ENCODE results near the gene HS6ST2. TPM values are rescaled to one million over a fixed set of nuclear protein-coding genes. Genes with fewer than 3 reads are reported as not detected.

HS6ST2 gene
- polyA plus RNA-seq, 1 of the 3 experiments (the other 2 are of a cell fraction): 0.05 TPM

DNA sequence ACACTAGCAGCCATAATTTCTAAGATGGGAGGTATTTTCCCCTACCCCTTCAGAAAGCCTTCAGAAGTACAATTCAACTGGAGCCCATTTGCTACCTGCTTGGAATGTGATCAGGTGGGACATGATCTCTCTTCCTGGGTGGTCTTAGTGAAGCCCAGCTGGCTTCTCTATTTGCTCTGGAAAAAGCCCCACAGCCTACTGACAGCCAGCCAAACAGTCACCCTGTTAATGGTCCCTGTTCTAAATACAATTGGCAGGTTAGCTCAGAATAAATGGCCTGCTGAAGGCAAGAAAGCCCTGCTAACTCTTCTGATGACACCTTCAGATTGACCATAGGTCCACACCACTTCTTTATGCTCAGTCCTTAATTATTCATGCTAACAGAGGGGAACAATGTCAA is 39.9 kb downstream of the HS6ST2 start:
- Histone ChIP-seq H3K9me2 (no peaks in the 10 kb centered on the region), H3F3A (replicated peaks; ENCODE audit: insufficient read depth) (no peaks in the 10 kb centered on the region), H3K27ac (ENCODE audit: low read depth in 2 of 2, low read length in 1 of 2) (no peak overlapping the region), H2AFZ (ENCODE audit: low read depth) (no peak overlapping the region), H3K27me3 (ENCODE audit: insufficient read depth) (no peaks in the 10 kb centered on the region), H3K9me3 (no peaks in the 10 kb centered on the region), H3K4me3 (ENCODE audit: low read depth in 2 of 2, low read length in 1 of 2) (no peak overlapping the region), H3K36me3 (replicated peaks in 1 of 2; ENCODE audit: control insufficient read depth in 1 of 2, insufficient read depth in 2 of 2, low read length in 1 of 2) (no peaks in the 10 kb centered on the region), H3K4me2 (no peak overlapping the region), H4K20me1 (ENCODE audit: insufficient read depth) (no peaks in the 10 kb centered on the region), H3K9ac (no peak overlapping the region), H3K79me2 (ENCODE audit: insufficient read depth) (no peaks in the 10 kb centered on the region), H3K4me1 (ENCODE audit: control insufficient read depth in 1 of 2, insufficient read depth in 2 of 2, low read depth in 1 of 2, low read length in 1 of 2) (no peaks in the 10 kb centered on the region)
- no peak for DNase-seq
- ChIA-PET POLR2A (no interaction called here), CTCF (no interaction called here)
- TF ChIP-seq YY1 (IDR thresholded peaks at IDR 0.05; ENCODE audit: low read depth) (no peak), MAX (IDR thresholded peaks at IDR 0.05; ENCODE audit: low read depth) (no peak), FOXM1 (IDR thresholded peaks at IDR 0.05; ENCODE audit: low read depth) (no peak)

DNA sequence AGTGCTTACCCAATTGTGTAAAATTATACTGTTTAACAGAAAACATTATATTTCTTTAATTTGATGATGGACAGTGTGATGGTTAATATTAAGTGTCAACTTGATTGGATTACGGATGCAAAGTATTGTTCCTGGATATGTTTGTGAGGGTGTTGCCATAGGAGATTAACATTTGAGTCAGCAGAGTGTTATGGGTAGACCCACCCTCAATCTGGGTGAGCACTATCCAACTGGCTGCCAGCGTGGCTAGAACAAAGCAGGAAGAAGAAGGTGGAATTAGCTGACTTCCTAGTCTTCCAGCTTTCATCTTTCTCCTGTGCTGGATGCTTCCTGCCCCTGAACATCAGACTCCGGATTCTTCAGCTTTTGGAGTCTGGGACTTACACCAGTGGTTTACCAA is 42.1 kb downstream of the HS6ST2 start:
- POLR2A ChIA-PET: no interaction called here
- DNase-seq: no peak
- H3K4me3 ChIP-seq (ENCODE audit: low read depth in 2 of 2, low read length in 1 of 2): no peak overlapping the region
- no peak overlapping the region for H3K27ac ChIP-seq (ENCODE audit: low read depth in 2 of 2, low read length in 1 of 2)
- H2AFZ ChIP-seq (ENCODE audit: low read depth): no peak overlapping the region
- no peaks in the 10 kb centered on the region for H3K9me3 ChIP-seq
- H3K9ac ChIP-seq: no peak overlapping the region
- no peak overlapping the region for H3K4me2 ChIP-seq
- no peak for TF ChIP-seq GABPA (IDR thresholded peaks at IDR 0.05; ENCODE audit: low read depth)
- TF ChIP-seq FOXM1 (IDR thresholded peaks at IDR 0.05; ENCODE audit: low read depth): no peak
- TF ChIP-seq YY1 (IDR thresholded peaks at IDR 0.05; ENCODE audit: low read depth): no peak
- no peak for TF ChIP-seq EZH2phosphoT487 (IDR thresholded peaks at IDR 0.05; ENCODE audit: borderline replicate concordance, low read depth)
- no peak for TF ChIP-seq REST (IDR thresholded peaks at IDR 0.05; ENCODE audit: low read depth, low read length)
- no peak for TF ChIP-seq ELF1 (IDR thresholded peaks at IDR 0.05)
- TF ChIP-seq GATA2 (CRISPR knock-in tag; IDR thresholded peaks at IDR 0.05): no peak
- TF ChIP-seq JUND (IDR thresholded peaks at IDR 0.05): no peak
- TF ChIP-seq RFX5 (IDR thresholded peaks at IDR 0.05; ENCODE audit: low read length): no peak
- no peak for TF ChIP-seq NRF1 (IDR thresholded peaks at IDR 0.05; ENCODE audit: low read depth, low read length)
- TF ChIP-seq FOXJ3 (CRISPR knock-in tag; IDR thresholded peaks at IDR 0.05): no peak
- TF ChIP-seq TCF12 (IDR thresholded peaks at IDR 0.05): no peak
- TF ChIP-seq MAX (IDR thresholded peaks at IDR 0.05; ENCODE audit: low read depth): no peak
- no peak for TF ChIP-seq ZBTB33 (IDR thresholded peaks at IDR 0.05; ENCODE audit: borderline replicate concordance, low read depth)
- no peak for TF ChIP-seq MXI1 (IDR thresholded peaks at IDR 0.05; ENCODE audit: low read depth, low read length)
- TF ChIP-seq POLR2AphosphoS5 (IDR thresholded peaks at IDR 0.05; ENCODE audit: low read depth, low read length): no peak
- H3K79me2 ChIP-seq (ENCODE audit: insufficient read depth): no peaks in the 10 kb centered on the region
- H4K20me1 ChIP-seq (ENCODE audit: insufficient read depth): no peaks in the 10 kb centered on the region
- H3K27me3 ChIP-seq (ENCODE audit: insufficient read depth): no peaks in the 10 kb centered on the region
- CTCF ChIA-PET: no interaction called here
- H3K9me2 ChIP-seq: no peaks in the 10 kb centered on the region
- no peaks in the 10 kb centered on the region for H3K36me3 ChIP-seq (replicated peaks in 1 of 2; ENCODE audit: control insufficient read depth in 1 of 2, insufficient read depth in 2 of 2, low read length in 1 of 2)
- WGBS (ENCODE audit: low lambda C conversion rate): 11% methylated on average over 3 of the region's 3 CpGs
- no peaks in the 10 kb centered on the region; a peak in 1 of 4 replicates for H3K4me1 ChIP-seq (ENCODE audit: control insufficient read depth in 1 of 2, insufficient read depth in 2 of 2, low read depth in 1 of 2, low read length in 1 of 2)
- no peaks in the 10 kb centered on the region for H3F3A ChIP-seq (replicated peaks; ENCODE audit: insufficient read depth)

Data from SK-N-SH (cell line).